Spleen (tissue), 11 donors: ENCODE measurements around the gene VPS50. TPM values are rescaled to one million over a fixed set of nuclear protein-coding genes. Genes with fewer than 3 reads are reported as not detected.
"Not testable (repeated sequence)": the region's sequence is repeated elsewhere in the genome, so short reads cannot be mapped to it uniquely, and the experiment has no call there.

ENCODE experiments used
- DNase-seq: peaks from one replicate; pipeline ENCODE4 v3.0.0-alpha.2; 2020
- H3K27ac ChIP-seq, 8 donors: fragments of 200-600 bp; sonication (generic) in 7 of 8; 1 replicate in 4 of 8; 2 replicates in 4 of 8; pipeline versions ENCODE4 v1.5.0 to v1.8.0; 2016 to 2021; ENCODE audit warnings: inconsistent platforms in 4 of 8, mild to moderate bottlenecking in 4 of 8, moderate library complexity in 1 of 8
- H3K27me3 ChIP-seq, 7 donors: fragments of 200-600 bp; sonication (generic) in 6 of 7; replicated peaks in 1 of 7; 1 replicate in 4 of 7; 2 replicates in 3 of 7; pipeline versions ENCODE4 v1.5.0 to v1.8.0; 2016 to 2021; ENCODE audit warnings: inconsistent platforms in 3 of 7, mild to moderate bottlenecking in 1 of 7
- H3K36me3 ChIP-seq, 6 donors: fragments of 200-600 bp; sonication (generic) in 5 of 6; 1 replicate in 4 of 6; 2 replicates in 2 of 6; pipeline versions ENCODE4 v1.5.0 to v1.8.0; 2016 to 2021; ENCODE audit warnings: inconsistent platforms in 2 of 6
- H3K4me1 ChIP-seq, 6 donors: fragments of 200-600 bp; sonication (generic) in 5 of 6; 1 replicate in 3 of 6; 2 replicates in 3 of 6; pipeline versions ENCODE4 v1.5.0 to v1.8.0; 2016 to 2021; ENCODE audit warnings: inconsistent platforms in 3 of 6
- H3K4me3 ChIP-seq, 8 donors: fragments of 200-600 bp; sonication (generic) in 7 of 8; 1 replicate in 4 of 8; 2 replicates in 4 of 8; pipeline versions ENCODE4 v1.5.0 to v1.8.0; 2016 to 2021; ENCODE audit warnings: inconsistent platforms in 4 of 8, mild to moderate bottlenecking in 4 of 8, moderate library complexity in 2 of 8
- H3K9me3 ChIP-seq, 8 donors: fragments of 200-600 bp; sonication (generic) in 7 of 8; 1 replicate in 4 of 8; 2 replicates in 4 of 8; pipeline versions ENCODE4 v1.5.0 to v1.8.0; 2016 to 2021; ENCODE audit warnings: inconsistent platforms in 4 of 8
- POLR2A ChIP-seq, 3 donors: fragments of 450-650 bp; IDR thresholded peaks; one replicate each; pipeline ENCODE4 v1.5.1; 2017; ENCODE audit warnings: antibody characterized with exemption in 3 of 3, mild to moderate bottlenecking in 1 of 3
- POLR2AphosphoS5 ChIP-seq, 3 donors: sonication (generic); formaldehyde crosslinking; IDR thresholded peaks; one replicate each; pipeline ENCODE4 v1.5.1; 2017; ENCODE audit warnings: antibody characterized with exemption in 3 of 3
- WGBS, 5 donors: extraction: QIAGEN DNeasy Blood & Tissue Kit in 3 of 5; methylation state at CpG; one replicate each; pipeline versions ENCODE4 v1.1.5 to v1.1.7; 2013 to 2018; 5-methylcytosine and 5-hydroxymethylcytosine counted together
- intact Hi-C: fragments of 100-400 bp; cut with DNase I; formaldehyde crosslinking; loops from one replicate; pipeline ENCODE4 v1.15.0; 2023; ENCODE audit warnings: low total_unique reads
- polyA plus RNA-seq, 3 donors: library from polyadenylated mRNA; stranded (reverse); fragments of 200-250 nt; gene quantifications; one replicate each; pipeline ENCODE4 v1.2.1, GENCODE V29; 2013
- total RNA-seq, 7 donors: library from RNA; depleted of rRNA in 3 of 7; stranded (reverse); fragments of >200 nt in 3 of 7; fragmentation: NEBNext Ultra II Directional in 4 of 7; extraction: Animal tissue kit (Norgen Biotek cat#: 25700) in 4 of 7; gene quantifications; one replicate each; pipeline versions ENCODE4 v1.1.0 to v1.2.1, GENCODE V29; 2016 to 2021
- TF ChIP-seq, protein P1 (sequence below), 11 experiments: fragments of 200-600 bp in 7 of 11; fragments of 450-650 bp in 4 of 11; sonication (generic) in 4 of 11; IDR thresholded peaks in 8 of 11; conservative IDR thresholded peaks in 3 of 11; 1 replicate in 7 of 11; 2 replicates in 4 of 11; pipeline versions ENCODE4 v1.4.0 to v1.8.0; 2016 to 2021; ENCODE audit warnings: antibody characterized with exemption in 11 of 11, inconsistent platforms in 4 of 11, mild to moderate bottlenecking in 1 of 11
- donor health status: healthy with polysubstance abuse.
- donor health status: DM: no; HTN: no; CAD: no; lungs with moderate emphysema.
- donor health status: DM: no; HTN: no; CAD: no.
- donor health status: Bipolar disorder and iron deficiency.
- donor health status: healthy.
- donor health status: DM: no; HTN: no; CAD: no.
- donor health status: DM: yes; HTN: yes; CAD: no.

VPS50 gene
- total and polyA plus RNA-seq, 10 donors: 8.1 to 62.6 (median 34.2) TPM

DNA sequence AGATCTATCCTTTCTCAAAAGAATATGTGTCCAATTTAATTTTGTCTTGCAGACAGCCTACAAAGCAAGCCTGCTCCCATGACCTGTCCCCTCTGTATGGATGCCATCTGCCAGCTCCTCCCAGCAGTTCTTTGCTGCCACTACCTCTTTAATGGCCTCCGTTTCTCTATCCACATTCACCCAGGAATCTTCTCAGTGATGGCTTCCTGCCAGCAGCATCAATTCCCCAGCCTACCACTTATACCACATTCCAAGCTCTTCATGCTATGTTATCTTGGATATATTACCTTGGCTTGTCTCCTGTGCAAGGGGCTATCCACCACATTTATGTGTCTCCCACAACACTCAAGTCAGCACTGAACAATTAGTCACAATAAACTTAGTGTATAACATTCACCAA, 133.2 kb downstream of the VPS50 start:
- Histone ChIP-seq H3K27ac (no peak overlapping the region), H3K36me3 (no peaks in the 10 kb centered on the region), H3K9me3 (peaks cover 0 to 7% (median 0%) of the 10 kb centered on the region in 8 donors), H3K4me1 (no peaks in the 10 kb centered on the region), H3K4me3 (no peak overlapping the region), H3K27me3 (no peaks in the 10 kb centered on the region)
- intact Hi-C loops: no loop called here
- WGBS, 5 donors: 68 to 92% (median 79%) methylated on average over 1 of the region's 1 CpG
- TF ChIP-seq POLR2AphosphoS5 (IDR thresholded peaks at IDR 0.05) (no peak), POLR2A (IDR thresholded peaks at IDR 0.05) (no peak)
- TF ChIP-seq, protein P1, sequence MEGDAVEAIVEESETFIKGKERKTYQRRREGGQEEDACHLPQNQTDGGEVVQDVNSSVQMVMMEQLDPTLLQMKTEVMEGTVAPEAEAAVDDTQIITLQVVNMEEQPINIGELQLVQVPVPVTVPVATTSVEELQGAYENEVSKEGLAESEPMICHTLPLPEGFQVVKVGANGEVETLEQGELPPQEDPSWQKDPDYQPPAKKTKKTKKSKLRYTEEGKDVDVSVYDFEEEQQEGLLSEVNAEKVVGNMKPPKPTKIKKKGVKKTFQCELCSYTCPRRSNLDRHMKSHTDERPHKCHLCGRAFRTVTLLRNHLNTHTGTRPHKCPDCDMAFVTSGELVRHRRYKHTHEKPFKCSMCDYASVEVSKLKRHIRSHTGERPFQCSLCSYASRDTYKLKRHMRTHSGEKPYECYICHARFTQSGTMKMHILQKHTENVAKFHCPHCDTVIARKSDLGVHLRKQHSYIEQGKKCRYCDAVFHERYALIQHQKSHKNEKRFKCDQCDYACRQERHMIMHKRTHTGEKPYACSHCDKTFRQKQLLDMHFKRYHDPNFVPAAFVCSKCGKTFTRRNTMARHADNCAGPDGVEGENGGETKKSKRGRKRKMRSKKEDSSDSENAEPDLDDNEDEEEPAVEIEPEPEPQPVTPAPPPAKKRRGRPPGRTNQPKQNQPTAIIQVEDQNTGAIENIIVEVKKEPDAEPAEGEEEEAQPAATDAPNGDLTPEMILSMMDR (IDR thresholded peaks at IDR 0.05 in 8 of 11, conservative IDR thresholded peaks at IDR 0.05 in 3 of 11): no peak
- no peak for DNase-seq

DNA sequence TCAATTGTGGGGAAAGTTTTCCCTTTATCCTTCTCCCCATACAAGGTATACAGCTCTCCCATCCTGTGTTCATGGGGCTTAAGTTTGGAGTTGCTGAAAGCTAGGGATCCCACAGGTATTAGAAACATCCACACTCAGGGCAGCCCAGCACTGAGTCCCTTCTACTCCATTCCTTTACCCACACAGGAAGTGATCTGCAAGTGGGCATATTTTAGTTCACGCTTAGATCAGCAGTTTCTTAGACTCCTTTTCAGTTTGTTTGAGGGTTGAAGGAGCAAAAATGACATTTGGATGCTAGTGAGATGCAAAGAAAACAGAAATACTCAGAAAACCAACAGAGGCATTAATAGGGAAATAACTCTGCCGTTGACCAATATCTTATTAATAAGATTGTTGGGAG, 134.7 kb downstream of the VPS50 start:
- Histone ChIP-seq H3K27ac (no peak overlapping the region), H3K27me3 (no peaks in the 10 kb centered on the region), H3K9me3 (peaks cover 0 to 7% (median 0%) of the 10 kb centered on the region in 8 donors), H3K36me3 (no peaks in the 10 kb centered on the region), H3K4me3 (no peak overlapping the region), H3K4me1 (no peaks in the 10 kb centered on the region)
- intact Hi-C loops: no loop called here
- no peak for DNase-seq
- 74 to 90% (median 84%) methylated on average over 2 of the region's 2 CpGs for WGBS, 5 donors
- TF ChIP-seq, protein P1 (IDR thresholded peaks at IDR 0.05 in 8 of 11, conservative IDR thresholded peaks at IDR 0.05 in 3 of 11): no peak
- TF ChIP-seq POLR2A (IDR thresholded peaks at IDR 0.05): no peak
- TF ChIP-seq POLR2AphosphoS5 (IDR thresholded peaks at IDR 0.05): no peak

DNA sequence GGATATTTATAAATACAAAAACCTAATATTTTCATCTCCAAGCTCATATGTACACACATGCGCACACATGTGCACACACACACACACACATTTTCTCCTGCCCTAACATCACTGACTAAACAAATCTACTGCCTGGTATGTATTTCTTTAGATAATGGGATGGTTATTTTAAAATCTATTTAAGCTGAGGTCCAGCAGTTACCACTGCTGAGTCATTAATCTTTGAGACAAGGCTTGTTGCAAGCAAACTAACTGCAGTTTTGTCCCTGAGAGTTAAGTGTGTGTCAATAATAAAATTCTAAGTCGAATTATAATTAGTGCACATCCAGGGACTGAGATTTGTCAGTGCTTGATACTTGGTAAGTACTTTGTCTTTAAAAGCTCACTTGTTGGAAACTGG, 135.1 kb downstream of the VPS50 start:
- intact Hi-C loops: no loop called here
- TF ChIP-seq, protein P1 (IDR thresholded peaks at IDR 0.05 in 8 of 11, conservative IDR thresholded peaks at IDR 0.05 in 3 of 11): no peak
- TF ChIP-seq POLR2AphosphoS5 (IDR thresholded peaks at IDR 0.05) (no peak), POLR2A (IDR thresholded peaks at IDR 0.05) (no peak)
- DNase-seq: no peak

DNA sequence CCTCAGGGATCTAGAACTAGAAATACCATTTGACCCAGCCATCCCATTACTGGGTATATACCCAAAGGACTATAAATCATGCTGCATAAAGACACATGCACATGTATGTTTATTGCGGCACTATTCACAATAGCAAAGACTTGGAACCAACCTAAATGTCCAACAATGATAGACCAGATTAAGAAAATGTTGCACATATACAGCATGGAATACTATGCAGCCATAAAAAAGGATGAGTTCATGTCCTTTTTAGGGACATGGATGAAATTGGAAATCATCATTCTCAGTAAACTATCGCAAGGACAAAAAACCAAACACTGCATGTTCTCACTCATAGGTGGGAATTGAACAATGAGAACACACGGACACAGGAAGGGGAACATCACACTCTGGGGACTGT, 138.8 kb downstream of the VPS50 start:
- H3K4me3 ChIP-seq, H3K9me3 ChIP-seq, H3K27me3 ChIP-seq, intact Hi-C loops, H3K4me1 ChIP-seq, H3K36me3 ChIP-seq, DNase-seq, H3K27ac ChIP-seq: not testable (repeated sequence)
- WGBS, 5 donors: 40 to 82% (median 61%) methylated on average over 2 to 3 of the region's 3 CpGs

More for the DNA sequence above, 135.1 kb downstream of the VPS50 start:
- Histone ChIP-seq H3K27me3 (no peaks in the 10 kb centered on the region), H3K27ac (no peak overlapping the region), H3K9me3 (peaks cover 0 to 7% (median 0%) of the 10 kb centered on the region in 8 donors), H3K36me3 (no peaks in the 10 kb centered on the region), H3K4me1 (no peaks in the 10 kb centered on the region), H3K4me3 (no peak overlapping the region)
- 49 to 73% (median 50%) methylated on average over 2 of the region's 2 CpGs for WGBS, 5 donors

DNA sequence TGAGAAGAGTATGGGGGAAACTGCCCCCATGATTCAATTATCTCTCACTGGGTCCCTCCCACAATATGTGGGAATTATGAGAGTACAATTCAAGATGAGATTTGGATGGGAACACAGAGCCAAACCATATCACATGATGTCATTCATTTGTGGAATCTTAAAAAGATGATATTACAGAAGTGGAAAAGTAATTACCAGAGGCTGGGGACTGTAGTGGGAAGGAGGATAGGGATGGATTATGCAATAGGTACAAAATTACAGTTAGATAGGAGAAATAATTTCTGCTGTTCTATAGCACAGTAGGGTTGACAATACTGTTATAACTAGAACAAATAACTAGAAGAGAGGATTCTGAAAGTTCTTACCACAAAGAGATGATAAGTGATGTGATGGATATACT, 141.4 kb downstream of the VPS50 start:
- no peak for DNase-seq
- Histone ChIP-seq H3K27me3 (no peaks in the 10 kb centered on the region), H3K36me3 (no peaks in the 10 kb centered on the region), H3K9me3 (peaks cover 0 to 7% (median 0%) of the 10 kb centered on the region in 8 donors), H3K4me1 (peaks cover 0 to 6% (median 0%) of the 10 kb centered on the region in 6 donors), H3K27ac (no peak overlapping the region), H3K4me3 (no peak overlapping the region)
- TF ChIP-seq, protein P1 (IDR thresholded peaks at IDR 0.05 in 8 of 11, conservative IDR thresholded peaks at IDR 0.05 in 3 of 11): no peak
- TF ChIP-seq POLR2AphosphoS5 (IDR thresholded peaks at IDR 0.05) (no peak), POLR2A (IDR thresholded peaks at IDR 0.05) (no peak)
- intact Hi-C loops: no loop called here
